Fibroblast of skin of scalp (primary cell): ENCODE results near the gene LRRC71.
"Not testable (repeated sequence)": the region's sequence is repeated elsewhere in the genome, so short reads cannot be mapped to it uniquely, and the experiment has no call there.

Source experiments
- DNase-seq: peaks from one replicate; pipeline ENCODE4 v3.0.0-alpha.2; 2013

LRRC71 gene

GRCh38 chr1:156905651-156906050, 14.8 kb upstream of the LRRC71 start:
- DNase-seq: no peak

- DNase-seq: no peak
These were observed 14.1 kb upstream of the LRRC71 start for GRCh38 chr1:156906206-156906906.

- DNase-seq: no peak
These were observed 11.9 kb upstream of the LRRC71 start for GRCh38 chr1:156908541-156908940.

- DNase-seq: no peak
These were observed 11.5 kb upstream of the LRRC71 start for GRCh38 chr1:156908955-156909354.

- DNase-seq: no peak
These were observed 10.8 kb upstream of the LRRC71 start for GRCh38 chr1:156909671-156910070.

- no peak for DNase-seq
These were observed 10.1 kb upstream of the LRRC71 start for GRCh38 chr1:156910309-156910782.

GRCh38 chr1:156911577-156912298, 8.7 kb upstream of the LRRC71 start:
- DNase-seq: no peak

GRCh38 chr1:156912310-156912709, 8.1 kb upstream of the LRRC71 start:
- DNase-seq: no peak

- DNase-seq: no peak
These were observed 7.3 kb upstream of the LRRC71 start for GRCh38 chr1:156912861-156913808.

- no peak for DNase-seq
These were observed 6.5 kb upstream of the LRRC71 start for GRCh38 chr1:156913809-156914387.

GRCh38 chr1:156914440-156914856, 6.0 kb upstream of the LRRC71 start:
- peak; percentile 65 for DNase-seq

GRCh38 chr1:156921053-156921529, 659 bp downstream of the LRRC71 start:
- DNase-seq: no peak

- DNase-seq: no peak
These were observed 2.7 kb downstream of the LRRC71 start for GRCh38 chr1:156922986-156923669.

GRCh38 chr1:156923670-156924477, 3.4 kb downstream of the LRRC71 start:
- DNase-seq: no peak

GRCh38 chr1:156924478-156925153, 4.2 kb downstream of the LRRC71 start:
- no peak for DNase-seq

GRCh38 chr1:156925154-156926010, 5.0 kb downstream of the LRRC71 start:
- DNase-seq: no peak

GRCh38 chr1:156926175-156926574, 5.7 kb downstream of the LRRC71 start:
- peak; percentile 86 for DNase-seq

- DNase-seq: not testable (repeated sequence)
These were observed 6.3 kb downstream of the LRRC71 start for GRCh38 chr1:156926695-156927094.
